Sigmoid colon (tissue), 7 donors: ENCODE results near the gene PRR18. TPM values are rescaled to one million over a fixed set of nuclear protein-coding genes. Genes with fewer than 3 reads are reported as not detected.

Experiments
- DNase-seq: peaks from one replicate; pipeline ENCODE4 v3.0.0-alpha.2; 2019
- H3K27ac ChIP-seq, 4 donors: fragments of 200-600 bp; sonication (generic); one replicate each; pipeline ENCODE4 v1.5.1; 2016 to 2019; ENCODE audit warnings: mild to moderate bottlenecking in 1 of 4
- H3K27me3 ChIP-seq, 3 donors: fragments of 200-600 bp; sonication (generic); one replicate each; pipeline ENCODE4 v1.5.1; 2019; ENCODE audit warnings: mild to moderate bottlenecking in 1 of 3
- H3K36me3 ChIP-seq, 4 donors: fragments of 200-600 bp; sonication (generic); one replicate each; pipeline ENCODE4 v1.5.1; 2016 to 2019
- H3K4me1 ChIP-seq, 4 donors: fragments of 200-600 bp; sonication (generic); one replicate each; pipeline ENCODE4 v1.5.1; 2017 to 2019
- H3K4me3 ChIP-seq, 4 donors: fragments of 200-600 bp; sonication (generic); one replicate each; pipeline ENCODE4 v1.5.1; 2017 to 2019; ENCODE audit warnings: mild to moderate bottlenecking in 2 of 4, moderate library complexity in 1 of 4
- H3K9me3 ChIP-seq, 4 donors: fragments of 200-600 bp in 3 of 4; sonication (generic) in 3 of 4; one replicate each; pipeline versions ENCODE4 v1.5.1 to v1.6.1; 2013 to 2019
- EP300 ChIP-seq, 4 donors: sonication (generic); formaldehyde crosslinking; IDR thresholded peaks; one replicate each; pipeline ENCODE4 v1.6.1; 2017; ENCODE audit warnings: antibody characterized with exemption in 4 of 4
- POLR2A ChIP-seq, 2 donors: fragments of 450-650 bp; IDR thresholded peaks; one replicate each; pipeline ENCODE4 v1.6.1; 2016; ENCODE audit warnings: antibody characterized with exemption in 2 of 2, mild to moderate bottlenecking in 2 of 2, moderate library complexity in 2 of 2
- POLR2AphosphoS5 ChIP-seq, 4 donors: sonication (generic); formaldehyde crosslinking; IDR thresholded peaks; one replicate each; pipeline ENCODE4 v1.6.1; 2017; ENCODE audit warnings: antibody characterized with exemption in 4 of 4
- WGBS, 2 donors: extraction: QIAGEN DNeasy Blood & Tissue Kit; methylation state at CpG; one replicate each; pipeline ENCODE4 v1.1.7; 2013; 5-methylcytosine and 5-hydroxymethylcytosine counted together
- intact Hi-C: fragments of 100-400 bp; cut with DNase I; formaldehyde crosslinking; loops from one replicate; pipeline ENCODE4 v1.15.1; 2023
- polyA plus RNA-seq, 3 donors: library from polyadenylated mRNA; stranded (reverse); fragments of 200-250 nt; gene quantifications; one replicate each; pipeline ENCODE4 v1.2.3, GENCODE V29; 2013
- total RNA-seq, 4 donors: library from RNA; depleted of rRNA; stranded (reverse); fragments of >200 nt; gene quantifications; one replicate each; pipeline ENCODE4 v1.1.0, GENCODE V29; 2016
- TF ChIP-seq, protein P1 (sequence below), 4 experiments: fragments of 450-650 bp in 3 of 4; fragments of 200-600 bp in 1 of 4; IDR thresholded peaks; one replicate each; pipeline ENCODE4 v1.5.1; 2016 to 2019; ENCODE audit warnings: antibody characterized with exemption in 4 of 4, mild to moderate bottlenecking in 3 of 4, moderate library complexity in 2 of 4
- donor health status: healthy with polysubstance abuse.
- donor health status: Bipolar disorder and iron deficiency.
- donor health status: healthy.

Gene PRR18
- total and polyA plus RNA-seq, 7 donors: 0.06 to 0.41 TPM; not detected in 5

DNA sequence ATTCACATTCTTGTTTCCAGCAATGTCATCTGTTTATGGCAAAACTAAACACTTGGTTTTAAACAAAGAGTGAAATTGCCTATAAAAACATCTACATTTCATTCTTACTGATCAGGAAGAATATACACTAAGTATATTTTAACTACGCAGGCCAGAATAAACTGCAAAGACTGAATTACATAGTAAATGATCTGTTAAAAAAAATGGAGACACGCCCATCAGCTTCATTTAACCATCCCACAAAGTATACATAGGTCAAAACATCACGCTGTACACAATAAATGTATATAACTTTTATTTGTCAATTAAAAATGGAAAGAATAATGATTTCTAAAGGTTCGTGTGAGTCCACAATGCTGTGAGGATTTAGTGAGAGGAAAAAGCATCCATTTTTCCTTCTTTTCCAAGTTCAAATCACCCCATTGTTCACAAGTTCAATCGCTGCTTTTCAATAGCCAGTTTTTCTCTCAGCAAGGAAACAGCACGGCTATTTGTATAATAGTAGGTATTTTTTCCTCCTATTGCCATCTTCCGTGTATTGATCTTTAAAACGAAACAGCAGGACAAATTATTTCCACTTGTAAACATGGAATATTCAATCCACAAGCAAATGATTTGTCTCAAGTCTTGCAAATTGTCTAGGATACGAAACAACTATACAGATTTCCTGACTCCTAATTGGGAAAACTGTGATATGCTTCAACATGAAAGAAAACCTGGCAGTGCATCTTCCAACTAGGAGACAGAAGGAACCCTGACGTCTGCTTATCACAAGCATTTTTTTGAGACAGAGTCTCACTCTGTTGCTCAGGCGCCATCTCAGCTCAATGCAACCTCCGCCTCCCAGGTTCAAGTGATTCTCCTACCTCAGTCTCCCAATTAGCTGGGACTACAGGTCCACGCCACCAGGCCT lies 23.6 kb upstream of the PRR18 start:
- H3K27ac ChIP-seq: no peak overlapping the region
- no peaks in the 10 kb centered on the region for H3K27me3 ChIP-seq
- H3K4me3 ChIP-seq: no peak overlapping the region
- H3K4me1 ChIP-seq: peaks cover 0 to 36% (median 26%) of the 10 kb centered on the region in 4 donors
- 56 to 79% methylated on average over 13 of the region's 13 CpGs for WGBS, 2 donors
- TF ChIP-seq, protein P1, sequence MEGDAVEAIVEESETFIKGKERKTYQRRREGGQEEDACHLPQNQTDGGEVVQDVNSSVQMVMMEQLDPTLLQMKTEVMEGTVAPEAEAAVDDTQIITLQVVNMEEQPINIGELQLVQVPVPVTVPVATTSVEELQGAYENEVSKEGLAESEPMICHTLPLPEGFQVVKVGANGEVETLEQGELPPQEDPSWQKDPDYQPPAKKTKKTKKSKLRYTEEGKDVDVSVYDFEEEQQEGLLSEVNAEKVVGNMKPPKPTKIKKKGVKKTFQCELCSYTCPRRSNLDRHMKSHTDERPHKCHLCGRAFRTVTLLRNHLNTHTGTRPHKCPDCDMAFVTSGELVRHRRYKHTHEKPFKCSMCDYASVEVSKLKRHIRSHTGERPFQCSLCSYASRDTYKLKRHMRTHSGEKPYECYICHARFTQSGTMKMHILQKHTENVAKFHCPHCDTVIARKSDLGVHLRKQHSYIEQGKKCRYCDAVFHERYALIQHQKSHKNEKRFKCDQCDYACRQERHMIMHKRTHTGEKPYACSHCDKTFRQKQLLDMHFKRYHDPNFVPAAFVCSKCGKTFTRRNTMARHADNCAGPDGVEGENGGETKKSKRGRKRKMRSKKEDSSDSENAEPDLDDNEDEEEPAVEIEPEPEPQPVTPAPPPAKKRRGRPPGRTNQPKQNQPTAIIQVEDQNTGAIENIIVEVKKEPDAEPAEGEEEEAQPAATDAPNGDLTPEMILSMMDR (IDR thresholded peaks at IDR 0.05): no peak
- intact Hi-C loops: no loop called here
- H3K36me3 ChIP-seq: peaks cover 0 to 41% (median 0%) of the 10 kb centered on the region in 4 donors
- no peak for DNase-seq
- no peaks in the 10 kb centered on the region for H3K9me3 ChIP-seq

GRCh38 chr6:166330612-166331011 lies 22.4 kb upstream of the PRR18 start:
- intact Hi-C loops: no loop called here
- H3K4me3 ChIP-seq: no peak overlapping the region
- H3K9me3 ChIP-seq: no peaks in the 10 kb centered on the region
- no peak for DNase-seq
- H3K36me3 ChIP-seq: peaks cover 0 to 44% (median 4%) of the 10 kb centered on the region in 4 donors
- H3K27me3 ChIP-seq: no peaks in the 10 kb centered on the region
- H3K4me1 ChIP-seq: peaks cover 0 to 33% (median 23%) of the 10 kb centered on the region in 4 donors
- TF ChIP-seq, protein P1 (IDR thresholded peaks at IDR 0.05): no peak
- TF ChIP-seq EP300 (IDR thresholded peaks at IDR 0.05) (no peak), POLR2A (IDR thresholded peaks at IDR 0.05) (no peak), POLR2AphosphoS5 (IDR thresholded peaks at IDR 0.05) (no peak)
- peak overlapping the region in 1 of 4 donors; percentile 29 for H3K27ac ChIP-seq
- WGBS, 2 donors: 46 to 64% methylated on average over 11 of the region's 11 CpGs

- Histone ChIP-seq H3K36me3 (peaks cover 4 to 80% (median 19%) of the 10 kb centered on the region in 4 donors), H3K27me3 (no peaks in the 10 kb centered on the region), H3K4me1 (peaks cover 0 to 8% (median 4%) of the 10 kb centered on the region in 4 donors), H3K9me3 (no peaks in the 10 kb centered on the region), H3K4me3 (no peak overlapping the region), H3K27ac (no peak overlapping the region)
- WGBS, 2 donors: 83 to 91% methylated on average over 6 of the region's 6 CpGs
- intact Hi-C loops: no loop called here
- DNase-seq: no peak
- no peak for TF ChIP-seq POLR2AphosphoS5 (IDR thresholded peaks at IDR 0.05)
- no peak for TF ChIP-seq EP300 (IDR thresholded peaks at IDR 0.05)
- TF ChIP-seq, protein P1 (IDR thresholded peaks at IDR 0.05): no peak
- no peak for TF ChIP-seq POLR2A (IDR thresholded peaks at IDR 0.05)
Measured at GRCh38 chr6:166325383-166326042, 17.3 kb upstream of the PRR18 start.

DNA sequence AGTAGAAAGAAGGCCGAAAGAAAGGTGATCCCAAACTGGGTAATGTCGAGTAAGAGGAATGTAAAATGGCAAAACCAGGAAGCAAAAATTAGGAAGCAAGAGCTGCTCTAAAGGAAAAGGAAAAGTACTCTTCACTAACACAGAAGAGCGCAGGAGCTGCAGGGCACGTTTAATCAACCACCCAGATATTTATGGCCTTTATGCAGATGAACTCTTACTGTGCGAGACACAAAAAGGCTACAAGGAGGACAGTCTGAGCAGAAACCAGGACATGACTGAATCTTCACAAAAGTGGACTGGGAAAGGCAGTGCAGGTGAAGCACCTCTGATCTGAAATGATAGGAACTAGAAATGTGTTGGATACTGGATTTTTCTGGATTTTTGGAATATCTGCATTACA lies 15.2 kb upstream of the PRR18 start:
- Histone ChIP-seq H3K9me3 (no peaks in the 10 kb centered on the region), H3K4me3 (no peak overlapping the region), H3K27ac (no peak overlapping the region), H3K4me1 (no peaks in the 10 kb centered on the region), H3K27me3 (no peaks in the 10 kb centered on the region), H3K36me3 (peaks cover 4 to 84% (median 19%) of the 10 kb centered on the region in 4 donors)
- TF ChIP-seq, protein P1 (IDR thresholded peaks at IDR 0.05): no peak
- TF ChIP-seq EP300 (IDR thresholded peaks at IDR 0.05): no peak
- TF ChIP-seq POLR2A (IDR thresholded peaks at IDR 0.05): no peak
- intact Hi-C loops: no loop called here
- 90 to 95% methylated on average over 5 of the region's 5 CpGs for WGBS, 2 donors
- no peak for DNase-seq
